Uterus (tissue), 4 donors: ENCODE data around the gene GLDC. TPM values are rescaled to one million over a fixed set of nuclear protein-coding genes. Genes with fewer than 3 reads are reported as not detected.

ENCODE experiments used
- DNase-seq, 2 donors: peaks; one replicate each; pipeline ENCODE4 v3.0.0-alpha.2; 2019 to 2020
- H3K27ac ChIP-seq, 2 donors: fragments of 200-600 bp; sonication (generic); 1 replicate in 1 of 2; 2 replicates in 1 of 2; pipeline ENCODE4 v1.5.1; 2016 to 2018
- H3K27me3 ChIP-seq, 2 donors: fragments of 200-600 bp; sonication (generic); one replicate each; pipeline ENCODE4 v1.5.1; 2018 to 2019; ENCODE audit warnings: control low read depth in 1 of 2
- H3K36me3 ChIP-seq, 2 donors: fragments of 200-600 bp; sonication (generic); one replicate each; pipeline ENCODE4 v1.5.1; 2019; ENCODE audit warnings: control low read depth in 1 of 2
- H3K4me1 ChIP-seq, 2 donors: fragments of 200-600 bp; sonication (generic); one replicate each; pipeline ENCODE4 v1.5.1; 2018 to 2019; ENCODE audit warnings: control low read depth in 1 of 2
- H3K4me3 ChIP-seq, 2 donors: fragments of 200-600 bp; sonication (generic); 1 replicate in 1 of 2; 2 replicates in 1 of 2; pipeline ENCODE4 v1.5.1; 2018 to 2019; ENCODE audit warnings: mild to moderate bottlenecking in 1 of 2
- H3K9me3 ChIP-seq, 2 donors: fragments of 200-600 bp; sonication (generic); one replicate each; pipeline ENCODE4 v1.5.1; 2019; ENCODE audit warnings: control low read depth in 1 of 2
- CTCF ChIP-seq, 4 experiments: fragments of 200-600 bp in 2 of 4; fragments of 450-650 bp in 2 of 4; sonication (generic) in 2 of 4; IDR thresholded peaks; one replicate each; pipeline ENCODE4 v1.5.1; 2016 to 2019; ENCODE audit warnings: antibody characterized with exemption in 4 of 4, mild to moderate bottlenecking in 2 of 4, moderate library complexity in 1 of 4
- POLR2A ChIP-seq, 2 donors: fragments of 450-650 bp; IDR thresholded peaks; one replicate each; pipeline ENCODE4 v1.6.1; 2016; ENCODE audit warnings: antibody characterized with exemption in 2 of 2, mild to moderate bottlenecking in 1 of 2, moderate library complexity in 1 of 2
- intact Hi-C: fragments of 100-400 bp; cut with DNase I; formaldehyde crosslinking; loops from one replicate; pipeline ENCODE4 v1.15.1; 2023; ENCODE audit warnings: low total_unique reads
- total RNA-seq, 4 donors: library from RNA; depleted of rRNA in 3 of 4; stranded (reverse); fragments of >200 nt in 3 of 4; gene quantifications; one replicate each; pipeline versions ENCODE4 v1.1.0 to v1.2.4, GENCODE V29; 2014 to 2023
- donor health status: DM: yes; HTN: yes; CAD: no.

GLDC gene
- total RNA-seq, 4 donors from 2014 or later: 0.26 to 8.4 (median 0.79) TPM; not detected in 1

DNA sequence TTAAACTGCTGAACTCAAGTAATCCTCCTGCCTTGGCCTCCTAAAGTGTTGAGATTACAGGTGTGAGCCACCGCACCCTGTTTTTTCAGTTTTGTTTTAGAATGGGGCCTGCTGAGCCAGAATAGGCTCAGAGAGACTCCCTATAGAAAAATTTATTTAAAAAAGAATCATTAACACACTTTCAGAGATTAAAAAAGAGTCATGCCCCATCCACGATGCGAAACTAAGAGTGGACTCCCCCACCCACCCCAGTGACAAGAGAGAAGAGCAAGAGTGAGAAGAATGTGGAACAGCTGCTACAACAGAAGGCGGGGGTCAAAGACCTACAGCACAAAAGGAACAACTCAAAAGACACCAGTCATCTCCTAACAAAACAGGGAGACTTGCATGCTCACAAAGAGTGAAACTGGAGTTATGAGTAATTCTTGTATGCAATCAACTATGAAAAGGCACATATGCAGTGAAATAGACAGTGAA, 47.2 kb downstream of the GLDC start:
- H3K27ac ChIP-seq: no peak overlapping the region
- TF ChIP-seq POLR2A (IDR thresholded peaks at IDR 0.05) (no peak), CTCF (IDR thresholded peaks at IDR 0.05) (no peak)
- intact Hi-C loops: no loop called here
- H3K9me3 ChIP-seq: no peaks in the 10 kb centered on the region
- no peak overlapping the region for H3K4me3 ChIP-seq
- no peaks in the 10 kb centered on the region for H3K27me3 ChIP-seq
- no peaks in the 10 kb centered on the region for H3K36me3 ChIP-seq
- DNase-seq: no peak
- no peaks in the 10 kb centered on the region for H3K4me1 ChIP-seq

DNA sequence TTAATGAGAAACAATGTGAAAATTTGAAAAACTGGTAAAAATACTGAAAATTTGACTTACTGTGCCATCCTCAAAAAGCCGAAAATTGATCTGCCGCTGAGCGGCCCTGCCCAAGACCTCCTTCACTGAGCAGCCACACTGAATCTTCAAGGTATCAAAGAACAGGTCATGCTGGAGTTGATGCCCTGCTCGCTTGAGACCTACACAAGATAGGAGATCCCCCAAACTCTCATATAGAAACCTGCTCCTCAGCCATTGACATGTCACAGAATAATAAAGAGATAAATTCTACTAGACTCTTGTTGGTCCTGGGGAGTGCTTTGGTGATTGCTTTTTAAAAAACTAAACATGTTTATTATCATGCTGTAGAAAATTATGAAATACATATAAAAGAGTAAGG, 52.7 kb downstream of the GLDC start:
- no peak for TF ChIP-seq CTCF (IDR thresholded peaks at IDR 0.05)
- no peak for TF ChIP-seq POLR2A (IDR thresholded peaks at IDR 0.05)
- Histone ChIP-seq H3K36me3 (no peaks in the 10 kb centered on the region), H3K27me3 (no peaks in the 10 kb centered on the region), H3K27ac (no peak overlapping the region), H3K4me3 (no peak overlapping the region), H3K4me1 (no peaks in the 10 kb centered on the region), H3K9me3 (no peaks in the 10 kb centered on the region)
- DNase-seq: no peak
- intact Hi-C loops: no loop called here

DNA sequence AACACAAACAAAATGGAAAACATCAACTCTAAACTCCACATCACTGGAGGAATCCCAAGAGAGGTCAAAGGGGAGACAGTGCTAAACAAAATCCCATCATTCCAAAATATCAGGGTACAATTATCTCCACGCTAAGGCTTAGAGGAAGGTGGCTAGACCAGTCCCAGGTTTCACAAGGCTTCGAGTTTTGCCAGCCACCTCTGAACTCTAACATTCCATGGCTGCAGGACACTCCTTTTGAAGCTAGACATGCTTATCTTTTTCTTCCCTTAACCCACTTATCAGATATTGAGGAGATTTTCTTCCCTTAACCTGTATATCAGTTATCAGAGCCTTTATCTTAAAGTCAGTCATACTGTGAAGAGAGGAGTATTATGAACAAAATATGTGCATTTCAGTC, 53.3 kb downstream of the GLDC start:
- Histone ChIP-seq H3K4me1 (no peaks in the 10 kb centered on the region), H3K27me3 (no peaks in the 10 kb centered on the region), H3K9me3 (no peaks in the 10 kb centered on the region), H3K27ac (no peak overlapping the region), H3K4me3 (no peak overlapping the region), H3K36me3 (no peaks in the 10 kb centered on the region)
- DNase-seq: no peak
- TF ChIP-seq CTCF (IDR thresholded peaks at IDR 0.05): no peak
- no peak for TF ChIP-seq POLR2A (IDR thresholded peaks at IDR 0.05)
- intact Hi-C loops: no loop called here

- intact Hi-C loops: no loop called here
- Histone ChIP-seq H3K4me1 (no peaks in the 10 kb centered on the region), H3K9me3 (no peaks in the 10 kb centered on the region), H3K27me3 (no peaks in the 10 kb centered on the region), H3K27ac (no peak overlapping the region), H3K4me3 (no peak overlapping the region), H3K36me3 (no peaks in the 10 kb centered on the region)
- TF ChIP-seq POLR2A (IDR thresholded peaks at IDR 0.05) (no peak), CTCF (IDR thresholded peaks at IDR 0.05) (no peak)
- no peak for DNase-seq
These were observed 54.7 kb downstream of the GLDC start for GRCh38 chr9:6590772-6591384.

- no peaks in the 10 kb centered on the region for H3K36me3 ChIP-seq
- no peak for TF ChIP-seq CTCF (IDR thresholded peaks at IDR 0.05)
- no peak for TF ChIP-seq POLR2A (IDR thresholded peaks at IDR 0.05)
- intact Hi-C loops: no loop called here
- H3K4me3 ChIP-seq: no peak overlapping the region
- H3K4me1 ChIP-seq: no peaks in the 10 kb centered on the region
- DNase-seq: no peak
- H3K27ac ChIP-seq: no peak overlapping the region
- no peaks in the 10 kb centered on the region for H3K27me3 ChIP-seq
- H3K9me3 ChIP-seq: no peaks in the 10 kb centered on the region
These were observed 55.2 kb downstream of the GLDC start for GRCh38 chr9:6590334-6590733.
